Heart right ventricle (tissue), 16 donors: ENCODE results near the gene ITSN2. TPM values are rescaled to one million over a fixed set of nuclear protein-coding genes. Genes with fewer than 3 reads are reported as not detected.
A peak's percentile ranks its signal among the peaks of the same experiment; 100 is the strongest.
"Not testable (repeated sequence)": the region's sequence is repeated elsewhere in the genome, so short reads cannot be mapped to it uniquely, and the experiment has no call there.

ENCODE experiments used
- ATAC-seq, 8 donors: fragments of 200-7000 bp; cut with Tn5 transposase; one replicate each; pipeline ENCODE4 v1.9.1; 2020; ENCODE audit warnings: mild to moderate bottlenecking in 8 of 8, moderate library complexity in 8 of 8, moderate number of reproducible peaks in 1 of 8
- DNase-seq, 2 donors: peaks; one replicate each; pipeline ENCODE4 v3.0.0-alpha.2; 2020
- H3K27ac ChIP-seq, 10 donors: fragments of 200-600 bp; sonication (generic) in 2 of 10; one replicate each; pipeline versions ENCODE4 v1.5.0 to v1.8.0; 2020 to 2022; ENCODE audit warnings: mild to moderate bottlenecking in 3 of 10
- H3K27me3 ChIP-seq, 7 donors: fragments of 200-600 bp; one replicate each; pipeline ENCODE4 v1.8.0; 2021 to 2022; ENCODE audit warnings: mild to moderate bottlenecking in 2 of 7
- H3K36me3 ChIP-seq, 9 donors: fragments of 200-600 bp; sonication (generic) in 1 of 9; one replicate each; pipeline versions ENCODE4 v1.5.0 to v1.8.0; 2020 to 2022; ENCODE audit warnings: mild to moderate bottlenecking in 2 of 9
- H3K4me1 ChIP-seq, 9 donors: fragments of 200-600 bp; sonication (generic) in 1 of 9; one replicate each; pipeline versions ENCODE4 v1.5.0 to v1.8.0; 2020 to 2022; ENCODE audit warnings: mild to moderate bottlenecking in 4 of 9
- H3K4me3 ChIP-seq, 10 donors: fragments of 200-600 bp; sonication (generic) in 2 of 10; one replicate each; pipeline versions ENCODE4 v1.5.0 to v1.8.0; 2020 to 2022; ENCODE audit warnings: mild to moderate bottlenecking in 7 of 10, moderate library complexity in 2 of 10
- H3K9me3 ChIP-seq, 11 donors: fragments of 200-600 bp in 10 of 11; sonication (generic) in 2 of 11; one replicate each; pipeline versions ENCODE4 v1.5.0 to v1.8.0; 2013 to 2022; ENCODE audit warnings: mild to moderate bottlenecking in 2 of 11, control low read depth in 1 of 11, moderate library complexity in 1 of 11
- WGBS, 2 donors: extraction: QIAGEN DNeasy Blood & Tissue Kit; methylation state at CpG; one replicate each; pipeline ENCODE4 v1.1.7; 2013; ENCODE audit warnings: inconsistent platforms in 1 of 2; 5-methylcytosine and 5-hydroxymethylcytosine counted together
- intact Hi-C, 10 donors: fragments of 100-400 bp; cut with DNase I; formaldehyde crosslinking; loops; one replicate each; pipeline versions ENCODE4 v1.11.1 to v1.14.2; 2022
- polyA plus RNA-seq, 2 donors: library from polyadenylated mRNA; stranded (reverse); fragments of 200-250 nt; gene quantifications; one replicate each; pipeline ENCODE4 v1.2.3, GENCODE V29; 2013
- total RNA-seq, 10 donors: library from RNA; stranded (reverse); fragmentation: NEBNext Ultra II Directional in 3 of 10; extraction: Animal tissue kit (Norgen Biotek cat#: 25700) in 3 of 10; gene quantifications; one replicate each; pipeline versions ENCODE4 v1.2.1 to v1.2.4, GENCODE V29; 2021 to 2023
- TF ChIP-seq, protein P1 (sequence below), 9 donors: fragments of 200-600 bp; sonication (generic) in 2 of 9; IDR thresholded peaks; one replicate each; pipeline versions ENCODE4 v1.5.0 to v1.8.0; 2021 to 2022; ENCODE audit warnings: antibody characterized with exemption in 9 of 9, mild to moderate bottlenecking in 5 of 9, moderate library complexity in 1 of 9
- donor health status: Arrhythmogenic right ventricular cardiomyopathy.
- donor health status: ischemic (EF 13 %, LVEDD 7.1; RV severe dilation, severe dysfunction).
- donor health status: healthy with polysubstance abuse.
- donor health status: DM: no; HTN: yes; CAD: no.
- donor health status: DM: no; HTN: no; CAD: no.
- donor health status: ischemic (EF 25% LVEDD 6.9; RV normal size, moderate dysfunction).
- donor health status: ischemic (EF 25% LVEDD 5.7; RV mildly dilated, moderate dysfunction).
- donor health status: healthy.
- donor health status: DM: yes; HTN: yes; CAD: no.
- donor health status: Ischemic cardiomyopathy.
- donor health status: ischemic (EF 35%, LVEDD 5.7; RV mildly dilated, moderate dysfunction).
- donor health status: nonischemic (EF 11% LVEDD 7.7; RV severe dilation, severe dysfunction).
- donor health status: DM: yes; HTN: yes; CAD: no.
- donor health status: PGD.
- donor health status: ischemic (EF 29% LVEDD 5.4; RV normal size, mild dysfunction).
- donor health status: nonischemic (EF 23%, LVEDD 6.1; RV moderate dilation, normal function).

ITSN2 gene
- total and polyA plus RNA-seq, 12 donors, result 16.8 to 49.8 (median 38.2) TPM

DNA sequence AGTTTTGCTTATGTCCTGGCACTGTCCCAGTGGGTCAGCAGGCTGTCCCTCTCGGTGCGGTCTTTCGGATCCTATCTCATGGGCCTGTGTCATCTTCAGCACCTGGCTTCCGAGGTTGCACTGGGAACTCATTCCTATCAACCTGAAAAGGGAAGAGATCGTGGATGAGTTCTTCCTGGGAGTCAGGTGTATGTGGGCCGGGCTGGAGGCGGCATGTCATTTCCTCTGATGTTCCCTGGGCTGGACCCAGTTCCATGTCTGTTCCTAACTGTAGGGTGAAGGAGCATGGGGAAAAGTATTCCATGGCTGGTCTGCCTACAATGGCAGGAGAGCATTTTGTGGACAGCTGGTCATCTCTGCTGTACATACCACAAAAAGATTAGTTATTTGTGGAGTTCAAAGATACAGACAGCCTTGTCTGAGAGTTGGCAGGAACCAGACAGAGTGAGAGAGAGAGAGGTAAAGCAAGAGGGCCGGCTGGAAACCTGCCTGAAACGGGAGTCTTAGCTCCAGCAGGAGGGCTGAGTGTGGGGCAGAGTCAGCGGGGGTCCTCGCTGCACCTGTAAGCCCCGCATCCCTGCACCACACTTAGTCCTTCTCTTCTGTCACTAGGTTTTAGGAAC is 160.3 kb downstream of the ITSN2 start:
- H3K9me3 ChIP-seq, result peaks cover 0 to 16% (median 0%) of the 10 kb centered on the region in 11 donors
- DNase-seq, result no peak
- H3K27me3 ChIP-seq, result no peaks in the 10 kb centered on the region
- H3K4me3 ChIP-seq, result no peak overlapping the region
- peaks cover 0 to 33% (median 23%) of the 10 kb centered on the region in 9 donors for H3K36me3 ChIP-seq
- peaks cover 0 to 22% (median 0%) of the 10 kb centered on the region in 9 donors for H3K4me1 ChIP-seq
- TF ChIP-seq, protein P1, sequence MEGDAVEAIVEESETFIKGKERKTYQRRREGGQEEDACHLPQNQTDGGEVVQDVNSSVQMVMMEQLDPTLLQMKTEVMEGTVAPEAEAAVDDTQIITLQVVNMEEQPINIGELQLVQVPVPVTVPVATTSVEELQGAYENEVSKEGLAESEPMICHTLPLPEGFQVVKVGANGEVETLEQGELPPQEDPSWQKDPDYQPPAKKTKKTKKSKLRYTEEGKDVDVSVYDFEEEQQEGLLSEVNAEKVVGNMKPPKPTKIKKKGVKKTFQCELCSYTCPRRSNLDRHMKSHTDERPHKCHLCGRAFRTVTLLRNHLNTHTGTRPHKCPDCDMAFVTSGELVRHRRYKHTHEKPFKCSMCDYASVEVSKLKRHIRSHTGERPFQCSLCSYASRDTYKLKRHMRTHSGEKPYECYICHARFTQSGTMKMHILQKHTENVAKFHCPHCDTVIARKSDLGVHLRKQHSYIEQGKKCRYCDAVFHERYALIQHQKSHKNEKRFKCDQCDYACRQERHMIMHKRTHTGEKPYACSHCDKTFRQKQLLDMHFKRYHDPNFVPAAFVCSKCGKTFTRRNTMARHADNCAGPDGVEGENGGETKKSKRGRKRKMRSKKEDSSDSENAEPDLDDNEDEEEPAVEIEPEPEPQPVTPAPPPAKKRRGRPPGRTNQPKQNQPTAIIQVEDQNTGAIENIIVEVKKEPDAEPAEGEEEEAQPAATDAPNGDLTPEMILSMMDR (IDR thresholded peaks at IDR 0.05), result no peak
- no peak overlapping the region for H3K27ac ChIP-seq
- peak; percentile 34 to 85 (median 72) for ATAC-seq
- WGBS, 2 donors, result 76 to 77% methylated on average over 12 of the region's 12 CpGs
- intact Hi-C loops, result no loop called here

DNA sequence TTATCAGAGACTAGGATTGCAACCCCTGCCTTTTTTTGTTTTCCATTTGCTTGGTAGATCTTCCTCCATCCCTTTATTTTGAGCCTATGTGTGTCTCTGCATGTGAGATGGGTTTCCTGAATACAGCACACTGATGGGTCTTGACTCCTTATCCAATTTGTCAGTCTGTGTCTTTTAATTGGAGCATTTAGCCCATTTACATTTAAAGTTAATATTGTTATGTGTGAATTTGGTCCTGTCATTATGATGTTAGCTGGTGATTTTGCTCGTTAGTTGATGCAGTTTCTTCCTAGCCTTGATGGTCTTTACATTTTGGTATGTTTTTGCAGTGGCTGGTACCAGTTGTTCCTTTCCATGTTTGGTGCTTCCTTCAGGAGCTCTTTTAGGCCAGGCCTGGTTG is 163.1 kb downstream of the ITSN2 start:
- H3K9me3 ChIP-seq, result peaks cover 0 to 16% (median 0%) of the 10 kb centered on the region in 11 donors
- H3K4me3 ChIP-seq, H3K27ac ChIP-seq, H3K36me3 ChIP-seq, H3K27me3 ChIP-seq, ATAC-seq, DNase-seq, intact Hi-C loops: not testable (repeated sequence)
- H3K4me1 ChIP-seq, result peaks cover 0 to 22% (median 0%) of the 10 kb centered on the region in 9 donors
- WGBS, 2 donors, result 80% methylated on average over 1 of the region's 1 CpG; no CpG with 5 or more reads in 1 of the 2 donors

DNA sequence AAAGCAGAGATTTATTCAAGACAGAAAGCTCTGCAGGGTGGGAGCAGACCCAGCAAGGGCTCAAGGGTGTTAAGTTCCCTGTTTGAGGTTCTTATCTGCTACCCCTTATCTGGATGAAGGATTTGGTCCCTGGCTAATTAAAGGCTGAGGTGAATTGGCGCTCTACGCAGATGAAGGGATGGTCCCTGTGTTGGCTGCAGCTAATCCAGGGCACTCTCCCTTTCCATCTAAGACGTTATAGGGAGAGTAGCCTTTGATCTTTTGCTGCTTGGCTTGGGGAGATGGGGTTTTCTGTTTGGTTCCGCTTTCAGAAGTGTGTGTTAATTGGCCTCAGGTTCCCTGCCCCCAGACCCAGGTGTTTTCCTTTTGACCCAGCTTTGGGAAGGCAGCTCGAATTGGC is 168.5 kb downstream of the ITSN2 start:
- DNase-seq (no peak), ATAC-seq (no peak)
- TF ChIP-seq, protein P1 (IDR thresholded peaks at IDR 0.05), result no peak
- Histone ChIP-seq H3K27me3 (no peaks in the 10 kb centered on the region), H3K36me3 (no peaks in the 10 kb centered on the region), H3K9me3 (peaks cover 0 to 9% (median 0%) of the 10 kb centered on the region in 11 donors), H3K4me3 (no peak overlapping the region), H3K27ac (no peak overlapping the region), H3K4me1 (no peaks in the 10 kb centered on the region)
- intact Hi-C loops, result no loop called here
- WGBS, 2 donors, result 71 to 74% methylated on average over 5 of the region's 5 CpGs

DNA sequence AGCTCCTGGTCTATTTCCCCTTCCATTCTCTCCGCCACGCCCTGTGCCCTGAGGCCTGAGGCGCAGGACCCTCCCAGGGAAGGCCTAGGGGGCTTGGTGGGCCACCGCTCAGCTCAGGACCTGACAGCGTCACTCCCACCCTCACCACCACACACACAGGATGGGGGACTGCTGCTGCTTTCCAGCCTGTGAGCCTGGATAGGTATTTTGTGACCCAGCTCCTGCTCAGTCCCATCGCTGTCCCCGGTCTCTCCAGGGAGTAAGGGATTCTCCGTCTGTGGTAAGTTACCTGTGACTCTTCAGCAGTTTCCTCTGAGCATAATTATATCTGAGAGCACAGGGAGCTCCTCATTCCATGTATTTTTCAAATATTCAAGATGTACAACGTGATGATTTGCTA is 169.2 kb downstream of the ITSN2 start:
- Histone ChIP-seq H3K36me3 (no peaks in the 10 kb centered on the region), H3K27me3 (no peaks in the 10 kb centered on the region), H3K4me1 (no peaks in the 10 kb centered on the region), H3K27ac (no peak overlapping the region), H3K4me3 (no peak overlapping the region), H3K9me3 (peaks cover 0 to 6% (median 0%) of the 10 kb centered on the region in 11 donors)
- TF ChIP-seq, protein P1 (IDR thresholded peaks at IDR 0.05), result no peak
- ATAC-seq, result no peak
- intact Hi-C loops, result no loop called here
- DNase-seq, result no peak
- 84 to 87% methylated on average over 9 of the region's 9 CpGs for WGBS, 2 donors

DNA sequence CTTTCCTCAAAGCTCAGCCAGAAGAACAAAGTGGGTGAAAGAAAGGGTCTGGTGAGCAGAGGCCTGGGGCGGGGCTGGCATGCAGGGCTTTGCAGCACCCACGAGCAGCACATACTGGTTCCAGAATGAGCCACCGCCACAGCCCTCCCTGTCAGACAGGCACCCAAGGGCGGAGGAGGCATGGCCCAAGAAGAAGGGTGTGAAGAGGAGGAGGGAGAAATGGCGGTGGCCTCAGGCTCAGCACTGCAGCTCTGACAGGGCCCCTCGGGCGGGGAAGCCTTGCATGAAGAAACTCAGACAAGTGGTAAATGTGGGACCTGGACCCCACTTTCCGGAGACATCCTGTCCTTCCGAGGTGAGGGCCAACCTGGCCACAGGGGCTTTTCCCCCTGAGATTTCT is 169.8 kb downstream of the ITSN2 start:
- H3K36me3 ChIP-seq, result no peaks in the 10 kb centered on the region
- ATAC-seq (no peak), DNase-seq (no peak)
- TF ChIP-seq, protein P1 (IDR thresholded peaks at IDR 0.05), result no peak
- intact Hi-C loops, result no loop called here
- H3K27ac ChIP-seq, result no peak overlapping the region
- H3K9me3 ChIP-seq, result peaks cover 0 to 8% (median 0%) of the 10 kb centered on the region in 11 donors
- no peaks in the 10 kb centered on the region for H3K27me3 ChIP-seq
- H3K4me3 ChIP-seq, result no peak overlapping the region
- H3K4me1 ChIP-seq, result no peaks in the 10 kb centered on the region
- whole genome bisulfite sequencing, 2 donors, result 91 to 92% methylated on average over 9 of the region's 9 CpGs
